Hepatocyte (in vitro differentiated cells): ENCODE results near the gene TRPM2.

Source experiments
- CTCF ChIP-seq: fragments of 200-600 bp; sonication (generic); IDR thresholded peaks from 2 replicates; pipeline ENCODE4 v1.5.1; 2016; ENCODE audit warnings: antibody characterized with exemption, mild to moderate bottlenecking; ENCODE audit not compliant: poor library complexity
- EZH2 ChIP-seq: fragments of 200-600 bp; sonication (generic); IDR thresholded peaks from 2 replicates; pipeline ENCODE4 v1.6.1; 2016; ENCODE audit warnings: antibody characterized with exemption, mild to moderate bottlenecking, borderline replicate concordance
- EZH2phosphoT487 ChIP-seq: fragments of 200-600 bp; sonication (generic); IDR thresholded peaks from one replicate; pipeline ENCODE4 v1.6.1; 2018; ENCODE audit warnings: antibody characterized with exemption, mild to moderate bottlenecking, low read depth, moderate library complexity; ENCODE audit not compliant: unreplicated experiment, severe bottlenecking

GRCh38 chr21:44347911-44348451 lies 5.4 kb upstream of the TRPM2 start:
- TF ChIP-seq CTCF (no peak), EZH2 (no peak), EZH2phosphoT487 (no peak)
